Endothelial cell (in vitro differentiated cells): ENCODE results near the gene TBC1D4. TPM values are rescaled to one million over a fixed set of nuclear protein-coding genes. Genes with fewer than 3 reads are reported as not detected.

ENCODE experiments used
- DNase-seq: peaks from one replicate; pipeline ENCODE4 v3.0.0; 2021; ENCODE audit warnings: low spot score
- H3K27ac Mint-ChIP-seq: one replicate; pipeline ENCODE4 v1.8.0; 2021; ENCODE audit warnings: mixed read lengths, inconsistent platforms; ENCODE audit not compliant: unreplicated experiment
- H3K27me3 Mint-ChIP-seq: one replicate; pipeline ENCODE4 v1.8.0; 2021; ENCODE audit warnings: mild to moderate bottlenecking, moderate library complexity, mixed read lengths, inconsistent platforms; ENCODE audit not compliant: unreplicated experiment
- H3K36me3 Mint-ChIP-seq: one replicate; pipeline ENCODE4 v1.8.0; 2021; ENCODE audit warnings: mild to moderate bottlenecking, low read depth, mixed read lengths, inconsistent platforms; ENCODE audit not compliant: unreplicated experiment
- H3K4me1 Mint-ChIP-seq: one replicate; pipeline ENCODE4 v1.8.0; 2021; ENCODE audit warnings: mild to moderate bottlenecking, mixed read lengths, inconsistent platforms; ENCODE audit not compliant: unreplicated experiment
- H3K4me3 Mint-ChIP-seq: one replicate; pipeline ENCODE4 v1.8.0; 2021; ENCODE audit warnings: mild to moderate bottlenecking, mixed read lengths, inconsistent platforms; ENCODE audit not compliant: unreplicated experiment
- H3K9me3 Mint-ChIP-seq: one replicate; pipeline ENCODE4 v1.8.0; 2021; ENCODE audit warnings: mixed read lengths, inconsistent platforms; ENCODE audit not compliant: unreplicated experiment
- CTCF ChIP-seq: fragments of 200-600 bp; sonication (generic); IDR thresholded peaks from one replicate; pipeline ENCODE4 v1.5.0; 2021; ENCODE audit warnings: antibody characterized with exemption; ENCODE audit not compliant: unreplicated experiment
- total RNA-seq: library from RNA; stranded (reverse); fragmentation: NEBNext Ultra II Directional; extraction: Animal tissue kit (Norgen Biotek cat#: 25700); gene quantifications from one replicate; pipeline ENCODE4 v1.2.1, GENCODE V29; 2021; ENCODE audit not compliant: unreplicated experiment

The TBC1D4 gene
- total RNA-seq, 1 donor from 2014 or later, result 47.2 TPM

DNA sequence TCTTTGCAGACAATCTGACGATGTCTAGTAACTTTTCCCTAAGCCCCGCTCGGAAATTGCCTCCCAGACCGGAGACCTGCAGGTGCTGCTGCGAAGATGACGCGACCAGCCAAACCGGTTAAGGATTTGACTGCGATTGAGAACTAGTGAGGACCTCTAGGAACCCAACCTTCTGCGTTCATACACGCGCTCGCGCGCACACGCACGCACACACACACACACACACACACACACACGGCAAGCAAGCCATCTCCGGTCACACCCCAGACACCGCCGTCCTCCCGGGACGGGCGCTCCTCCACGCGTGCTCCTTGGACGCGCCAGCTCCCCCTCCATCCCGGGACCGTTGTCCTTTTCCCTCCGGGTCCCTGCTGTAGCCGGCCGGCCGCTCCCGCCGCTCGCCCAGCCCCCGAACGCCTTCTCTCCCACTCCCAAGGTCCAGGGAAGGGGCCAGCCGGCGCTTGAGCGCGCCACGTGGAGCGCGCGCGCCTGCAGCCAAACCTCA is 1.2 kb downstream of the TBC1D4 start:
- Mint-ChIP-seq H3K9me3 (no peaks in the 10 kb centered on the region), H3K4me3 (peak overlapping the region; percentile 97), H3K4me1 (peaks cover 14% of the 10 kb centered on the region), H3K27me3 (peaks cover 6% of the 10 kb centered on the region), H3K27ac (no peak overlapping the region), H3K36me3 (peaks cover 4% of the 10 kb centered on the region)
- TF ChIP-seq CTCF, result no peak
- peak; percentile 36 for DNase-seq

DNA sequence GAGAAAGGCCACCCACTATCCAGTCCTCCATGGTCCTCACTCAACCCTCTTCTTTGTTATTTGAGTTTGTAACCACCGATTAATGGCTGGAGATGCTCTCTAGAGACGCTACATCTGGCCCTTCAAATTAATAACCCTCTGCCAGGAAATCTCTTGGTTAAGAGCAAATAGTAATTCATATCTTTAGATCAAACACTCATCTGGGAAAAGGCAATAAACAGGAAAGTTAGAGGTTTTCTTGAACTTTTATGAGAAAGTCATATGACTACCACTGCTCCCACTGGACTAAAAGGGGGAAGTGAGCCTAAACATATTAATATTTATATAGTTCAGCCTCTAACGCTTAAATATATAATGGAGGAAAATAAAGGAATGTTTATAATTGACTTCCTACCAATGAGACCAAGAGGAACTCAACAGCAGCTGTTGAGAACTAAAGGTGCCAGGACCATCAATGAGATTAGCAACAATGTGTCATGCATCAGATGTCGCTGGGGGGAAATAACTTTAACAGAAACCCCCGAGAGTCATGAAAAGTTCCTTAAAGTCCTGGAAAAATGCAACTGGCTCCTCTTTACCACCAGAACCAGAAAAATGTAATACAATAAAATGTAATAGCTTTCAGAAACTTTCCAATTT is 2.7 kb downstream of the TBC1D4 start:
- Mint-ChIP-seq H3K4me1 (peaks cover 12% of the 10 kb centered on the region), H3K9me3 (no peaks in the 10 kb centered on the region), H3K36me3 (peaks cover 4% of the 10 kb centered on the region), H3K4me3 (no peak overlapping the region), H3K27me3 (peaks cover 6% of the 10 kb centered on the region), H3K27ac (no peak overlapping the region)
- DNase-seq, result no peak
- no peak for TF ChIP-seq CTCF

DNA sequence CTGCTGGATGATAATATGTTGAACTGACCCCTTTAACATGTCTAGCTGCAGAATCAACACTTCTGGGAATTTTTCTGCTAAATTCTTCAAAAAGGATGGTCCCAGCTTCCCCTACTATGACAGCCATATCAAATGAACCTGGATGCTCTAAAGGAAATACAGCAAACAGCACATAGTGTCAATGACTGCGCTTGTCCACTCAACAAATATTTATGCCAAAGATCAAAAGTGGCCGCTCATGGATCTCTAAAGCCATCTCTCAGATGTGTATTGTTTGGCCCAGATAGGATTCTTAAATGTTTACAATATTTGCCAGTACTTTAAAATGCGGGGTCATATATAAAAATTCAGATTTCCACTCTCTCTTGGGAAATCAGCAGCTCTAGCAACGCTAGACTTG is 3.3 kb downstream of the TBC1D4 start:
- peaks cover 4% of the 10 kb centered on the region for H3K36me3 Mint-ChIP-seq
- no peak for DNase-seq
- no peak overlapping the region for H3K27ac Mint-ChIP-seq
- H3K4me3 Mint-ChIP-seq, result no peak overlapping the region
- H3K9me3 Mint-ChIP-seq, result no peaks in the 10 kb centered on the region
- peaks cover 6% of the 10 kb centered on the region for H3K27me3 Mint-ChIP-seq
- no peak for TF ChIP-seq CTCF
- peaks cover 12% of the 10 kb centered on the region for H3K4me1 Mint-ChIP-seq

GRCh38 chr13:75474956-75475355 is 7.0 kb downstream of the TBC1D4 start:
- TF ChIP-seq CTCF, result no peak
- peaks cover 2% of the 10 kb centered on the region for H3K4me1 Mint-ChIP-seq
- no peak overlapping the region for H3K27ac Mint-ChIP-seq
- no peak for DNase-seq
- H3K36me3 Mint-ChIP-seq, result no peaks in the 10 kb centered on the region
- no peaks in the 10 kb centered on the region for H3K27me3 Mint-ChIP-seq
- H3K4me3 Mint-ChIP-seq, result no peak overlapping the region
- no peaks in the 10 kb centered on the region for H3K9me3 Mint-ChIP-seq

DNA sequence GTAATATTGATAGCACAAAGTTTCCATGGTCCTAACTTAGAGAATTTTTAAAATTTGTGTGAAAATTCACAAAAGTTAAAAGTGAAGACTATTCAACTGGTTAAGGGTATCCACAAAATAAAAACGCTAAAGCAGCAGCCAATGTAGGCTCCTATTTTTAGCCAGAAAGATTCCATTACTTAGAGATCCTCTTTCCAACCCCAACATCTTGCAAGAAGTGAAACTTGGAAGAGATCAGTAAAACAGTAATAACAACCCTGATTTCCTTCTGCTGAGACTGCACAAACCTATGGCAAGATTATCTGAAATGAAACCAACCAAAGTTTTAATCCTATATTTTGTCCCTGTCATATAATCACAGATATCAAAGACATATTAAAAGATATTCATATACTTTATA is 8.5 kb downstream of the TBC1D4 start:
- no peak for DNase-seq
- H3K9me3 Mint-ChIP-seq, result no peaks in the 10 kb centered on the region
- no peaks in the 10 kb centered on the region for H3K4me1 Mint-ChIP-seq
- no peak overlapping the region for H3K27ac Mint-ChIP-seq
- TF ChIP-seq CTCF, result no peak
- no peak overlapping the region for H3K4me3 Mint-ChIP-seq
- no peaks in the 10 kb centered on the region for H3K27me3 Mint-ChIP-seq
- no peaks in the 10 kb centered on the region for H3K36me3 Mint-ChIP-seq
